HTERT RPE-1 (cell line): ENCODE results near the gene CRB1.

Experiments
- in situ Hi-C: fragments of 300-500 bp; cut with MboI; formaldehyde crosslinking; loops from 4 replicates; pipeline ENCODE4 v1.14.3; 2020; ENCODE audit warnings: low sequenced_read_pairs

The CRB1 gene

GRCh38 chr1:197268012-197268411, at the start of gene CRB1:
Gene CRB1 (plus strand): TSS chr1:197268252. CDS start chr1:197268413, 161 bp downstream.
- in situ Hi-C loops = no loop called here

- in situ Hi-C loops = no loop called here
Measured at GRCh38 chr1:197218857-197219256, 49.2 kb upstream of the CRB1 start.

GRCh38 chr1:197222025-197222685, 45.9 kb upstream of the CRB1 start:
- in situ Hi-C loops = no loop called here

GRCh38 chr1:197222780-197223179, 45.3 kb upstream of the CRB1 start:
- in situ Hi-C loops = no loop called here

GRCh38 chr1:197224160-197224559, 43.9 kb upstream of the CRB1 start:
- in situ Hi-C loops = no loop called here

GRCh38 chr1:197225611-197226010, 42.4 kb upstream of the CRB1 start:
- in situ Hi-C loops = no loop called here

- in situ Hi-C loops = no loop called here
Measured at GRCh38 chr1:197234581-197234980, 33.5 kb upstream of the CRB1 start.

GRCh38 chr1:197235355-197235754, 32.7 kb upstream of the CRB1 start:
- in situ Hi-C loops = no loop called here

- in situ Hi-C loops = no loop called here
Measured at GRCh38 chr1:197247465-197247864, 20.6 kb upstream of the CRB1 start.

GRCh38 chr1:197249324-197249723, 18.7 kb upstream of the CRB1 start:
- in situ Hi-C loops = no loop called here

- in situ Hi-C loops = no loop called here
Measured at GRCh38 chr1:197250616-197251015, 17.4 kb upstream of the CRB1 start.

- in situ Hi-C loops = no loop called here
Measured at GRCh38 chr1:197252973-197253372, 15.1 kb upstream of the CRB1 start.

- in situ Hi-C loops = no loop called here
Measured at GRCh38 chr1:197254866-197255265, 13.2 kb upstream of the CRB1 start.

GRCh38 chr1:197264936-197265567, 3.0 kb upstream of the CRB1 start:
- in situ Hi-C loops = no loop called here

GRCh38 chr1:197269053-197269452, 1.0 kb downstream of the CRB1 start:
- in situ Hi-C loops = no loop called here

GRCh38 chr1:197272791-197273190, 4.7 kb downstream of the CRB1 start:
- in situ Hi-C loops = no loop called here

GRCh38 chr1:197277166-197277565, 9.1 kb downstream of the CRB1 start:
- in situ Hi-C loops = no loop called here

- in situ Hi-C loops = no loop called here
Measured at GRCh38 chr1:197284325-197284724, 16.3 kb downstream of the CRB1 start.

GRCh38 chr1:197284966-197285365, 16.9 kb downstream of the CRB1 start:
- in situ Hi-C loops = no loop called here

GRCh38 chr1:197285526-197286205, 17.6 kb downstream of the CRB1 start:
- in situ Hi-C loops = no loop called here

- in situ Hi-C loops = no loop called here
Measured at GRCh38 chr1:197286634-197287033, 18.6 kb downstream of the CRB1 start.

GRCh38 chr1:197287863-197288262, 19.8 kb downstream of the CRB1 start:
- in situ Hi-C loops = no loop called here
